ENCODE results near the gene FA2H.
"Not testable (repeated sequence)": the region's sequence is repeated elsewhere in the genome, so short reads cannot be mapped to it uniquely, and the experiment has no call there.

The FA2H gene

GRCh38 chr16:74679983-74680382, 94.6 kb downstream of the FA2H start:
- H3K79me2 ChIP-seq, result no peaks in the 10 kb centered on the region
- H3K4me2 ChIP-seq (ENCODE audit: low read length), result no peak overlapping the region
- H3K27me3 ChIP-seq (ENCODE audit: control insufficient read depth, insufficient read depth, low read length), result no peaks in the 10 kb centered on the region
- no peaks in the 10 kb centered on the region for H3K4me1 ChIP-seq
- no peak for TF ChIP-seq CTCF (IDR thresholded peaks at IDR 0.05)
- no peak overlapping the region for H3K27ac ChIP-seq
- no peaks in the 10 kb centered on the region for H3K36me3 ChIP-seq (ENCODE audit: control insufficient read depth, insufficient read depth, low read length)
- no peak overlapping the region for H3K9ac ChIP-seq
- no peak overlapping the region for H2AFZ ChIP-seq
- H3K9me3 ChIP-seq (ENCODE audit: control insufficient read depth, low read length), result no peaks in the 10 kb centered on the region
- H3K4me3 ChIP-seq (ENCODE audit: low read depth, low read length), result no peak overlapping the region

- TF ChIP-seq CTCF (IDR thresholded peaks at IDR 0.05), result no peak
- Histone ChIP-seq H3K9me3 (ENCODE audit: control insufficient read depth, low read length) (no peaks in the 10 kb centered on the region), H3K4me3 (ENCODE audit: low read depth, low read length) (no peak overlapping the region), H3K4me1 (no peaks in the 10 kb centered on the region), H3K9ac (no peak overlapping the region), H3K27me3 (ENCODE audit: control insufficient read depth, insufficient read depth, low read length) (no peaks in the 10 kb centered on the region), H3K4me2 (ENCODE audit: low read length) (no peak overlapping the region), H3K36me3 (ENCODE audit: control insufficient read depth, insufficient read depth, low read length) (no peaks in the 10 kb centered on the region), H3K79me2 (no peaks in the 10 kb centered on the region), H3K27ac (no peak overlapping the region), H2AFZ (no peak overlapping the region)
Measured at GRCh38 chr16:74677868-74678267, 96.8 kb downstream of the FA2H start.

- Histone ChIP-seq H3K4me2 (ENCODE audit: low read length) (no peak overlapping the region), H3K79me2 (no peaks in the 10 kb centered on the region), H3K9me3 (ENCODE audit: control insufficient read depth, low read length) (no peaks in the 10 kb centered on the region), H3K4me3 (ENCODE audit: low read depth, low read length) (no peak overlapping the region), H2AFZ (no peak overlapping the region), H3K9ac (no peak overlapping the region), H3K27ac (no peak overlapping the region), H3K36me3 (ENCODE audit: control insufficient read depth, insufficient read depth, low read length) (no peaks in the 10 kb centered on the region), H3K4me1 (no peaks in the 10 kb centered on the region), H3K27me3 (ENCODE audit: control insufficient read depth, insufficient read depth, low read length) (no peaks in the 10 kb centered on the region)
- TF ChIP-seq CTCF (IDR thresholded peaks at IDR 0.05), result no peak
Measured at GRCh38 chr16:74673876-74674275, 100.7 kb downstream of the FA2H start.

- H3K27ac ChIP-seq; H3K36me3 ChIP-seq (ENCODE audit: control insufficient read depth, insufficient read depth, low read length); H3K27me3 ChIP-seq (ENCODE audit: control insufficient read depth, insufficient read depth, low read length); H3K4me3 ChIP-seq (ENCODE audit: low read depth, low read length); H3K9ac ChIP-seq; H3K4me1 ChIP-seq; H3K9me3 ChIP-seq (ENCODE audit: control insufficient read depth, low read length); H3K4me2 ChIP-seq (ENCODE audit: low read length); H2AFZ ChIP-seq: not testable (repeated sequence)
- H3K79me2 ChIP-seq, result peaks cover 15% of the 10 kb centered on the region
Measured at GRCh38 chr16:74668877-74669276, 105.7 kb downstream of the FA2H start.

GRCh38 chr16:74667255-74667700, 107.3 kb downstream of the FA2H start:
- Histone ChIP-seq H3K36me3 (ENCODE audit: control insufficient read depth, insufficient read depth, low read length) (no peaks in the 10 kb centered on the region), H3K79me2 (peaks cover 22% of the 10 kb centered on the region), H3K4me2 (ENCODE audit: low read length) (peak overlapping the region; percentile 64), H3K9me3 (ENCODE audit: control insufficient read depth, low read length) (no peaks in the 10 kb centered on the region), H3K27ac (no peak overlapping the region), H3K27me3 (ENCODE audit: control insufficient read depth, insufficient read depth, low read length) (no peaks in the 10 kb centered on the region), H3K4me3 (ENCODE audit: low read depth, low read length) (peak overlapping the region; percentile 95), H3K4me1 (no peaks in the 10 kb centered on the region), H2AFZ (peak overlapping the region; percentile 84), H3K9ac (no peak overlapping the region)
- no peak for TF ChIP-seq CTCF (IDR thresholded peaks at IDR 0.05)

Measured in parathyroid adenoma (tissue), 2 donors.